Stimulated activated CD4-positive, alpha-beta T cell treated with anti-CD3 and anti-CD28 coated beads, Interleukin-12 subunit alpha, Interleukin-12 subunit beta, amount 100 ng/mL, for 24 hours (primary cell): ENCODE measurements around the gene IFNA10.
"Not testable (repeated sequence)": the region's sequence is repeated elsewhere in the genome, so short reads cannot be mapped to it uniquely, and the experiment has no call there.

ENCODE experiments used
- DNase-seq, 2 experiments: peaks; one replicate each; pipeline ENCODE4 v3.0.0-alpha.2; 2020; ENCODE audit warnings: low read depth in 2 of 2

The IFNA10 gene

GRCh38 chr9:21194867-21195776 is 11.8 kb downstream of the IFNA10 start:
- DNase-seq = peak in 1 of 2 experiments; percentile 11

DNA sequence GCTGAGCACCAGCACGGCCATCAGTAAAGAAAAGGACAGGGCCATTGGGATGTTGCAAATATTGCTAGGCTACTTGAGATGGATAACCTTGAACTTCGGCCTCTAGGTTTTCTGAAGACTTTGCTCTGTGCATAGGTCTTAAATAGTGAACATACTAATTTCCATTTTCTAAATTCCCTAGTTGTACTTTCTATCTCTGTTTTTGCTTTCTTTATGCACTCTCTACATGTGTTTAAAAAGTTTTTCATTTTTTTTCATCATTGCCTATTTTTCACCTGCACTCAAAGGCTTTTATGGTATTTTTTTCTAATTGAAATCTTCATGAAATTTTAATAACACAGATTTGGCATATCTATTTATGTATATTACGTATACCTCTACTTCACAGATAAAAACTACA is 19.5 kb downstream of the IFNA10 start, which contains the start of gene IFNA4:
TSS of gene IFNA4 (minus strand) at position 101 of the 400 bp plus-strand sequence. CDS start at position 45, 56 bp downstream.
- DNase-seq = not testable (repeated sequence)

DNA sequence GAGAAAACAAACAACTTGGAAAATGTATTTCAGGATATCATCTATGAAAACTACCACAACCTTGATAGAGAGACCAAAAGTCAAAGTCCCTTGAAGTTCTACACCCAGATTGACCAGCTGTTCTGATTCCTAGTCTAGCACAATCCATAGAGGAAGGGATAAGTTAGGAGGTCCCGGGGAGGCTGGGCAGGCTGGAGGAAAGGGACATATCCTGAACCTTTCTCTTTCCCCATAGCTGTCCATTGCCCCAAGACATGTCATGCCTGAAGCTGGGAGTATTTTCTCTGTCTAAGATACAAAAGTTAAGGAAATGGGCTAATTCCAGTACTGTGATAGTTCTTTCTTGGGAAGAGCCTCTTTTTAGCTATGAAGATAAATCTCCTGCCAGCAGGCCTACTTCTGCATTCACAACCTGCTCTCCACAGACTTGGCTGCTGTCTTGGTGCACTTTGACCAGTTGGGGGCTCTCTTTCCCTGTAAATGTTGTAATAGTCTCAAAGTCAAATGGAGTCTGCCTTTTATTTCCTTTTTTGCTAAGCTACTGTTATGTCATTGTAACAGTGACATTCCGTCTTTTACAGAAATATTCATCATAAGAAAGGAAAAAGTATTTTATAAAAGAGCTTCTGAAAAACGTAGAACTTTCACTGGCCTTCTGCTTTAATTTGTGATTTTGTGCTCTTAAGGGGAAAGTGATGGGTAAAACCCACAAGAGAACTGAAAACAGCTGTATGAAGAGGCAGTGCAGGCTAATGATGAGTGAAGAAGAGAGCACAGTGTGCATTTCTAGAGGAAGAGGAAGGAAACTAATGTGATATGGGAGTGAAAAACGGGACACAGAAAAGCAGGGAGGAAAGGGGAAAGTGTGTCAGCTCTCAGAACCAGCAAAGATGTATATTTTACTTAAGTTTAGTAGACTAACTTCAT is 23.9 kb downstream of the IFNA10 start:
- not testable (repeated sequence) for DNase-seq

GRCh38 chr9:21174671-21175070 is 32.3 kb downstream of the IFNA10 start:
- DNase-seq = no peak

- DNase-seq = no peak
Measured at GRCh38 chr9:21172156-21172555, 34.8 kb downstream of the IFNA10 start.

DNA sequence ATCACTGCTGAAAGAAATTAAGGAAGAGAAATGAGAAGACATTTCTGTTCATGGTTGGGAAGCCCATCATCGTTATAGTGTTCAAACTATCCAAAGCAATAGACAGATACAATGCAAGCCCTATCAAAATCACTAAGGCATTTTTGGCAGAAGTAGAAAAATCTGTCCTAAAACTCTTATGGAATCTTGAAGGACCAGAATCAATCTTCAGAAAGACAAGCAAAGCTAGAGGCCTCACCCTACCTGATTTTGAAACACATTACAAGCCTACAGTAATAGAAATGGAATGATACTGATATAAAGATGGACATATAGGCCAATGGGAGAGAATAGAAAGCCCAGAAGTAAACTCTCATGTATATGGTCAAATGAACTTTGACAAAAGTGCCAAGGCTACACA is 35.6 kb downstream of the IFNA10 start:
- DNase-seq = no peak

DNA sequence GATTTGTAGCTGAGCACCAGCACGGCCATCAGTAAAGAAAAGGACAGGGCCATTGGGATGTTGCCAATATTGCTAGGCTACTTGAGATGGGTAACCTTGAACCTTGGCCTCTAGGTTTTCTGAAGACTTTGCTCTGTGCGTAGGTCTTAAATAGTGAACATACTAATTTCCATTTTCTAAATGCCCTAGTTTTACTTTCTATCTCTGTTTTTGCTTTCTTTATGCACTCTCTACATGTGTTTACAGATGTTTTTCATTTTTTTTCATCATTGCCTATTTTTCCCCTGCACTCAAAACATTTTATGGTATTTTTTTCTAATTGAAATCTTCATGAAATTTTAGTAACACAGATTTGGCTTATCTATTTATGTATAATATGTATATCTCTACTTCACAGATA is 40.4 kb downstream of the IFNA10 start, which contains the start of gene IFNA21:
TSS of gene IFNA21 (minus strand) at position 101 of the 400 bp plus-strand sequence. CDS start at position 53, 48 bp downstream.
- not testable (repeated sequence) for DNase-seq

DNA sequence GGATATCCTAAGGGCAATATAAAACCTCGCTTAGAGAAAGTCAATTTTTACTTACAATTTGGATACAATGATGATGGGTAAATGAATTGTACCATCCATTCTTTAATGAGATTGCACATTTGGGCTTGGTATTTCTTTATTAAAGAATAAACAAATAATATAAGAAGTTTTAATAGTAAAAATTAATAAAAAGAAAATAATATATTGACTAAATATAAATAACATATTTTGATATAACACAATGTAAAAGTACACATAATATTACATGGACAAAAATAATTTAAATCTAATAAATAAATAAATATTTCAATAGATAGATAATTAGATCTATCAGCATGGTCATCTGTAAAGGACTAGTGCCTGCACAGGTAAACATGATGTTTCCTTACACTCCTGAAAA is 41.4 kb downstream of the IFNA10 start:
- DNase-seq = no peak

DNA sequence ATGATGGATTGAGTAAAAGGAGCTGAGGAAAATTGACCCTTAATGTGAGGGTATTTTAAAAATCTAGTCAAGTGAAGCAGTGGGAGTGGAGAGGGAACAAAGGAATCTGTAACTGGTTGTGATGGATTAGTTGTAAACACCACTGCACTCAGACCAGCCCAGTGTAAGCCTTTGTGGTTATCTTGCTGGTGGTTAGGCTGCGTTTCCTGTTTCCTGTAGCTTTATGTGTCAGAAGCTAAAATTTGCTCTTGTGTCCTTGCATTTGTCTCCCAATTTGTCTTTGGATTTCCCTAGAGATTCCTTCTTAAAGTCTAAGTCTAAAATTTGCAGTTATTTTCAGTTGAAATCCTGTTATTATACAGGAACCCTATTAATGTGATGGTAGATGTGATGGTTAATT is 46.8 kb downstream of the IFNA10 start:
- no peak for DNase-seq
